ENCODE measurements around the gene OCRL. TPM values are rescaled to one million over a fixed set of nuclear protein-coding genes. Genes with fewer than 3 reads are reported as not detected.

Gene OCRL
- total RNA-seq, 1 experiment from 2014 or later, result 19.4 TPM

GRCh38 chrX:129530410-129530809 lies 9.6 kb upstream of the OCRL start:
- no peaks in the 10 kb centered on the region for H3K9me3 ChIP-seq (ENCODE audit: low read length)
- CTCF ChIA-PET, result no interaction called here
- H3K79me2 ChIP-seq (ENCODE audit: low read length), result no peaks in the 10 kb centered on the region
- H3K4me2 ChIP-seq (ENCODE audit: low read length), result no peak overlapping the region
- no peak overlapping the region for H2AFZ ChIP-seq (ENCODE audit: low read length)
- H3F3A ChIP-seq (ENCODE audit: low read length, unreplicated experiment), result no peaks in the 10 kb centered on the region
- no peak overlapping the region for H3K4me3 ChIP-seq (ENCODE audit: low read length)
- DNase-seq (no peak), ATAC-seq (no peak)
- no peak overlapping the region for H3K9ac ChIP-seq (ENCODE audit: low read length)
- no peaks in the 10 kb centered on the region for H3K9me2 ChIP-seq (replicated peaks; ENCODE audit: low read length)
- no peak overlapping the region for H3K27ac ChIP-seq (ENCODE audit: low read length)
- intact Hi-C loops (cut with micrococcal nuclease), result no loop called here
- H3K27me3 ChIP-seq (ENCODE audit: low read length), result no peaks in the 10 kb centered on the region
- BruUV-seq (replicated peaks), result no TSS peak
- TF ChIP-seq EZH2 (IDR thresholded peaks at IDR 0.05; ENCODE audit: low read length, unreplicated experiment) (no peak), EZH2phosphoT487 (IDR thresholded peaks at IDR 0.05; ENCODE audit: borderline replicate concordance, low read length) (no peak), CTCF (conservative IDR thresholded peaks at IDR 0.05; ENCODE audit: low read depth, low read length) (no peak)
- no peaks in the 10 kb centered on the region; the same call in 1 of the 2 replicates for H3K4me1 ChIP-seq (ENCODE audit: insufficient read depth, low read length)
- H3K36me3 ChIP-seq (ENCODE audit: low read depth, low read length), result no peaks in the 10 kb centered on the region
- POLR2A ChIA-PET (ENCODE audit: unreplicated experiment), result no interaction called here
- H4K20me1 ChIP-seq (ENCODE audit: low read length), result no peaks in the 10 kb centered on the region

DNA sequence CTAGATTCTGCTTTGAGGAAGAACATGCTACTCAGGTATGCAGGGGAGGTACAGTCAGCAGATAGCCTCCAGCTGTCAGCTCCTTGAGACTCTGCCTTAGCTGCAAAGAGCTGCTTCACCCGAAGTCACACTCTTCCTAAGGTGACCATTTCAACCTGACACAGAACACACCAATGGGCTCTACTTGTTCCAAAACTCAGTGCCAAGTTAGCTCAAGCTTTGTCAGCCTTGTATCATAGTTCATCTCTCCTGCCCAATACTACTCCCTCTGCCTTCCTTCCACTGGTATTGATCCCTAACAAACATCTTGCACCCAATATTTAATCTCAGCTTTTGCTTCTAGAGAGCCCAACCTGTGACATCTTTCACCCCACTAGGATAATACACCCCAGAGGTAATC lies 8.9 kb upstream of the OCRL start:
- no peaks in the 10 kb centered on the region for H3K9me2 ChIP-seq (replicated peaks; ENCODE audit: low read length)
- H3K4me1 ChIP-seq (ENCODE audit: insufficient read depth, low read length), result no peaks in the 10 kb centered on the region; the same call in 1 of the 2 replicates
- no peaks in the 10 kb centered on the region for H3K9me3 ChIP-seq (ENCODE audit: low read length)
- DNase-seq (no peak), ATAC-seq (no peak)
- ChIA-PET POLR2A (ENCODE audit: unreplicated experiment) (no interaction called here), CTCF (no interaction called here)
- intact Hi-C loops (cut with micrococcal nuclease), result no loop called here
- no peak overlapping the region for H3K9ac ChIP-seq (ENCODE audit: low read length)
- BruUV-seq (replicated peaks), result no TSS peak
- H4K20me1 ChIP-seq (ENCODE audit: low read length), result no peaks in the 10 kb centered on the region
- H2AFZ ChIP-seq (ENCODE audit: low read length), result no peak overlapping the region
- TF ChIP-seq EZH2 (IDR thresholded peaks at IDR 0.05; ENCODE audit: low read length, unreplicated experiment) (no peak), CTCF (conservative IDR thresholded peaks at IDR 0.05; ENCODE audit: low read depth, low read length) (no peak), EZH2phosphoT487 (IDR thresholded peaks at IDR 0.05; ENCODE audit: borderline replicate concordance, low read length) (no peak)
- no peaks in the 10 kb centered on the region for H3K27me3 ChIP-seq (ENCODE audit: low read length)
- no peak overlapping the region for H3K4me2 ChIP-seq (ENCODE audit: low read length)
- H3K27ac ChIP-seq (ENCODE audit: low read length), result no peak overlapping the region
- no peaks in the 10 kb centered on the region for H3K36me3 ChIP-seq (ENCODE audit: low read depth, low read length)
- no peaks in the 10 kb centered on the region for H3K79me2 ChIP-seq (ENCODE audit: low read length)
- H3K4me3 ChIP-seq (ENCODE audit: low read length), result no peak overlapping the region
- no peaks in the 10 kb centered on the region for H3F3A ChIP-seq (ENCODE audit: low read length, unreplicated experiment)

DNA sequence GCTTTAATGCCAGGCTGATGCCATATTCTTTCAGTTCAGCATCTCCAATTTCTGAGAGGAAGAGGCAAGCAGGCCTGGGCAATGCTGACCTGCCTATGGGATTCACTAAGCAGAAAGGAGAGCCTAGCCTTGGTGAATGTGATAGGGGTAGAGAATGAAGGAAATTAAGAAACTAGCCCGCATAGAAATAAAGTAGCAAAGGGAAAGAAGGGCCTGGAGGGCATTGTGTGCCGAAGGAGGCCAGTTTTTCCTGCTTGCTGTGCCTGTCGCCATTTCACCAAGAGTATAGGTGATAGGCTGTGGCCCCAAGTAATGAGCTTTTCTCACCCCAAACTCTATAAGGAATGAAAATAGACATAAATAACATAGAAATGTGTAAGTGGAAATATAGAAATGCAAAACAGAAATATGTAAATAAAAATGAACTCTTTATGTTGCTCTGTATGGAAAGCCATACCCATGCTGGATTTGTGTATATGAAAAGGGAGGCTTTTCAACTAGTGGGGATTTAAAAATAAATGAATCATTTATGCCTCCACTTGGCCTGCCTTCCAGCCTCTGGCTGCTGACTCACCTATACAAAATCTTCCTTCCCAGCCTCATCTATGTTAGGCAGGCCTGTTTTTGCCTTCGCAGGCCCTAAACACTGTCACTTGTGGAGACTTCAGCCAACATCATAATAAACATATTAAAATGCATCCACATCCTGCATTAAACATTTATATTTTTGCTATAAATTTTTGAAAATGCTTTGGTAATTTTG lies 5.1 kb upstream of the OCRL start:
- no peaks in the 10 kb centered on the region for H4K20me1 ChIP-seq (ENCODE audit: low read length)
- H3K4me1 ChIP-seq (ENCODE audit: insufficient read depth, low read length), result no peaks in the 10 kb centered on the region; the same call in 1 of the 2 replicates
- no peaks in the 10 kb centered on the region for H3F3A ChIP-seq (ENCODE audit: low read length, unreplicated experiment)
- no peak overlapping the region for H3K27ac ChIP-seq (ENCODE audit: low read length)
- no peaks in the 10 kb centered on the region for H3K9me2 ChIP-seq (replicated peaks; ENCODE audit: low read length)
- no peaks in the 10 kb centered on the region for H3K27me3 ChIP-seq (ENCODE audit: low read length)
- H3K79me2 ChIP-seq (ENCODE audit: low read length), result no peaks in the 10 kb centered on the region
- no peak overlapping the region for H3K9ac ChIP-seq (ENCODE audit: low read length)
- DNase-seq (peak; percentile 54), ATAC-seq (peak; percentile 74)
- no peak overlapping the region for H3K4me2 ChIP-seq (ENCODE audit: low read length)
- CTCF ChIA-PET, result no interaction called here
- no TSS peak for BruUV-seq (replicated peaks)
- no peaks in the 10 kb centered on the region for H3K36me3 ChIP-seq (ENCODE audit: low read depth, low read length)
- intact Hi-C loops (cut with micrococcal nuclease), result no loop called here
- H2AFZ ChIP-seq (ENCODE audit: low read length), result no peak overlapping the region
- POLR2A ChIA-PET (ENCODE audit: unreplicated experiment), result no interaction called here
- no peaks in the 10 kb centered on the region for H3K9me3 ChIP-seq (ENCODE audit: low read length)
- no peak for TF ChIP-seq EZH2 (IDR thresholded peaks at IDR 0.05; ENCODE audit: low read length, unreplicated experiment)
- no peak overlapping the region for H3K4me3 ChIP-seq (ENCODE audit: low read length)
